ENCODE data around the gene KLHL4. TPM values are rescaled to one million over a fixed set of nuclear protein-coding genes. Genes with fewer than 3 reads are reported as not detected.

Gene KLHL4
- total and polyA plus RNA-seq, 9 of the 15 experiments (the other 6 are each of a cell fraction or from before 2014, with no cell fraction given): 0.04 to 0.16 (median 0.06) TPM; not detected in 1

DNA sequence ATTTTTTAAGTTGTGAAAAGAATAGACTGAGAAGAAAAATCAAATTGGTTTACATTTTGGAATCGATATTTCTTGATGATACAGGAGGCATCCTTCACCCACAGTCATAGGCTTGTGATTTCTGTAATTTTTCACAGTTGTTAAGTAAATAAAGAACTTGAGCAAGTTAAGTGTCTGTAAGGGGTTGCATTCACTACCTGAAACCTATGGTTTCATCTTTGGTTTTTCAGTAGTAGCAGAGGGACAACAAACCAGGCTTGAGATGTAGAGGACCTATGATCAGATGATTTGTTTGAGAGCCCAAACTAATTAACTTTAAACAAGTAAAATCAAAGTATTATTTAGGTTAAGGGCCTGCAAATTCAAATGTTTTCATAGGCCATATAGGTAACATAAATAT, 175.6 kb downstream of the KLHL4 start:
- Histone ChIP-seq H4K20me1 (replicated peaks; ENCODE audit: control insufficient read depth, insufficient read depth, low read length) (no peaks in the 10 kb centered on the region), H3K9me1 (ENCODE audit: control insufficient read depth, insufficient read depth, low read length) (no peaks in the 10 kb centered on the region), H2AFZ (ENCODE audit: low read depth, low read length) (no peak overlapping the region), H3K27ac (ENCODE audit: extremely low read depth, low read depth, low read length) (no peak overlapping the region), H3K9me3 (replicated peaks; ENCODE audit: control insufficient read depth, insufficient read depth, low read depth, low read length) (no peaks in the 10 kb centered on the region), H3K4me2 (ENCODE audit: insufficient read depth, low read length) (no peak overlapping the region), H3K79me2 (ENCODE audit: control insufficient read depth, insufficient read depth, low read length) (no peaks in the 10 kb centered on the region), H3K4me3 (no peak overlapping the region), H3K9ac (ENCODE audit: insufficient read depth in 1 of 2, low read depth in 2 of 2, low read length in 2 of 2) (no peak overlapping the region), H3K27me3 (ENCODE audit: control insufficient read depth in 2 of 2, insufficient read depth in 2 of 2, low read length in 2 of 2) (no peaks in the 10 kb centered on the region), H3K4me1 (replicated peaks in 1 of 2; ENCODE audit: control insufficient read depth in 2 of 2, insufficient read depth in 2 of 2, low read length in 2 of 2) (no peaks in the 10 kb centered on the region), H3K36me3 (ENCODE audit: control insufficient read depth, insufficient read depth, low read length) (no peaks in the 10 kb centered on the region)
- ChIA-PET POLR2A (no interaction called here), CTCF (ENCODE audit: low intra/inter-chr PET ratio) (no interaction called here)
- in situ Hi-C loops (cut with MboI) (no loop called here), intact Hi-C loops (cut with micrococcal nuclease) (no loop called here)
- DNase-seq (ENCODE audit: extremely low read depth in 1 of 4, low spot score in 3 of 4) (no peak), FAIRE-seq (no peak), ATAC-seq (no peak)
- TF ChIP-seq EZH2 (IDR thresholded peaks at IDR 0.05; ENCODE audit: borderline replicate concordance, low read depth, low read length): no peak
- TF ChIP-seq POLR2A (conservative IDR thresholded peaks at IDR 0.05): no peak
- TF ChIP-seq RBBP5 (IDR thresholded peaks at IDR 0.05; ENCODE audit: borderline replicate concordance, insufficient read depth, low read length, poor library complexity, severe bottlenecking): no peak
- no peak for TF ChIP-seq YBX1 (IDR thresholded peaks at IDR 0.05)
- TF ChIP-seq, protein P1, sequence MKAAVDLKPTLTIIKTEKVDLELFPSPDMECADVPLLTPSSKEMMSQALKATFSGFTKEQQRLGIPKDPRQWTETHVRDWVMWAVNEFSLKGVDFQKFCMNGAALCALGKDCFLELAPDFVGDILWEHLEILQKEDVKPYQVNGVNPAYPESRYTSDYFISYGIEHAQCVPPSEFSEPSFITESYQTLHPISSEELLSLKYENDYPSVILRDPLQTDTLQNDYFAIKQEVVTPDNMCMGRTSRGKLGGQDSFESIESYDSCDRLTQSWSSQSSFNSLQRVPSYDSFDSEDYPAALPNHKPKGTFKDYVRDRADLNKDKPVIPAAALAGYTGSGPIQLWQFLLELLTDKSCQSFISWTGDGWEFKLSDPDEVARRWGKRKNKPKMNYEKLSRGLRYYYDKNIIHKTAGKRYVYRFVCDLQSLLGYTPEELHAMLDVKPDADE (conservative IDR thresholded peaks at IDR 0.05; ENCODE audit: control insufficient read depth, low read depth, low read length): no peak
- no peak for TF ChIP-seq CBX5 (IDR thresholded peaks at IDR 0.05; ENCODE audit: borderline replicate concordance, low read depth)
- no peak for TF ChIP-seq ZKSCAN3 (CRISPR knock-in tag; IDR thresholded peaks at IDR 0.05)
- no peak for TF ChIP-seq ZNF583 (CRISPR knock-in tag; IDR thresholded peaks at IDR 0.05)
- 0% methylated on average over 1 of the region's 1 CpG for WGBS (ENCODE audit: insufficient coverage, low coverage, missing lambda C conversion rate)
- BruUV-seq (replicated peaks): no TSS peak

Measured in K562 (cell line).